Endothelial cell of umbilical vein (primary cell): Measurements from ENCODE around the gene ATXN1. TPM values are rescaled to one million over a fixed set of nuclear protein-coding genes. Genes with fewer than 3 reads are reported as not detected.
A peak's percentile ranks its signal among the peaks of the same experiment; 100 is the strongest.

ENCODE experiments used
- BruUV-seq: library from RNA; stranded (reverse); fragments of 400-500 nt; replicated peaks from 2 replicates; lab custom pipeline; 2021; lab: Mats Ljungman, UMichigan
- CTCF ChIA-PET: fragments of 300-600, 350-600 bp; sonication (Branson Sonifier 250); formaldehyde crosslinking; loops from one replicate; lab custom pipeline; 2021; ENCODE audit warnings: antibody characterized with exemption, inconsistent platforms; lab: Charles Lee
- POLR2A ChIA-PET: fragments of 300-600, 350-600 bp; sonication (Branson Sonifier 250); formaldehyde crosslinking; loops from one replicate; lab custom pipeline; 2021; ENCODE audit warnings: antibody characterized with exemption, inconsistent platforms; lab: Charles Lee
- DNase-seq: peaks from one replicate; pipeline ENCODE4 v3.0.0-alpha.2; 2011; ENCODE audit warnings: low read depth, low spot score
- FAIRE-seq: peaks from 2 replicates; lab custom pipeline; 2011; peaks lifted over from hg19 to GRCh38; lab: Jason Lieb, UNC
- H2AFZ ChIP-seq: 2 replicates; pipeline ENCODE4 v1.6.0; 2012; ENCODE audit warnings: low read depth, low read length, control low read depth, inconsistent platforms
- H3K27ac ChIP-seq: 2 replicates; pipeline ENCODE4 v1.5.1; 2011; ENCODE audit warnings: low read depth, mild to moderate bottlenecking, control low read depth, low read length, moderate library complexity; ENCODE audit not compliant: insufficient read depth
- H3K27me3 ChIP-seq, 2 experiments: 2 replicates each; pipeline versions ENCODE4 v1.6.0 to v1.6.1; 2011; ENCODE audit warnings: low read length in 2 of 2, mixed read lengths in 1 of 2; ENCODE audit not compliant: control insufficient read depth in 2 of 2, insufficient read depth in 2 of 2
- H3K36me3 ChIP-seq, 2 experiments: 2 replicates in 1 of 2; 3 replicates in 1 of 2; pipeline ENCODE4 v1.5.1; 2011; ENCODE audit warnings: low read length in 2 of 2, mild to moderate bottlenecking in 1 of 2, moderate library complexity in 1 of 2; ENCODE audit not compliant: control insufficient read depth in 2 of 2, insufficient read depth in 2 of 2; ENCODE audit errors: extremely low read depth in 1 of 2
- H3K4me1 ChIP-seq: 3 replicates; pipeline ENCODE4 v1.5.1; 2011; ENCODE audit warnings: mild to moderate bottlenecking, low read length; ENCODE audit not compliant: control insufficient read depth, insufficient read depth; ENCODE audit errors: extremely low read depth
- H3K4me2 ChIP-seq: 2 replicates; pipeline ENCODE4 v1.6.1; 2011; ENCODE audit warnings: low read length, control low read depth, mixed read lengths; ENCODE audit not compliant: insufficient read depth
- H3K4me3 ChIP-seq, 3 experiments: fragments of 200-600 bp in 1 of 3; sonication (generic), shearing (Covaris generic) in 1 of 3; replicated peaks in 1 of 3; 2 replicates each; pipeline ENCODE4 v1.5.1; 2011 to 2016; ENCODE audit warnings: control low read depth in 3 of 3, low read length in 3 of 3, mild to moderate bottlenecking in 2 of 3, inconsistent platforms in 1 of 3, low read depth in 1 of 3, moderate library complexity in 1 of 3; ENCODE audit not compliant: insufficient read depth in 1 of 3
- H3K79me2 ChIP-seq: 2 replicates; pipeline ENCODE4 v1.6.0; 2012; ENCODE audit warnings: low read length, inconsistent platforms; ENCODE audit not compliant: control insufficient read depth, insufficient read depth
- H3K9ac ChIP-seq: replicated peaks from 2 replicates; pipeline ENCODE3; 2011; ENCODE audit warnings: low read length, control low read depth; ENCODE audit not compliant: insufficient read depth; ENCODE audit errors: extremely low read depth
- H3K9me1 ChIP-seq: replicated peaks from 3 replicates; pipeline ENCODE4 v1.6.0; 2011; ENCODE audit warnings: mild to moderate bottlenecking, low read length; ENCODE audit not compliant: control insufficient read depth, insufficient read depth; ENCODE audit errors: extremely low read depth
- H3K9me3 ChIP-seq: replicated peaks from 2 replicates; pipeline ENCODE4 v1.5.1; 2012; ENCODE audit warnings: low read length, inconsistent platforms; ENCODE audit not compliant: control insufficient read depth, insufficient read depth
- H4K20me1 ChIP-seq: replicated peaks from 2 replicates; pipeline ENCODE3; 2011; ENCODE audit warnings: mild to moderate bottlenecking, low read length; ENCODE audit not compliant: control insufficient read depth, insufficient read depth; ENCODE audit errors: extremely low read depth
- CTCF ChIP-seq, 2 donors: IDR thresholded peaks; 1 replicate in 1 of 2; 2 replicates in 1 of 2; pipeline ENCODE4 v1.5.1; 2011; ENCODE audit warnings: low read length in 2 of 2, mild to moderate bottlenecking in 2 of 2, moderate library complexity in 2 of 2, control low read depth in 1 of 2, inconsistent platforms in 1 of 2, low read depth in 1 of 2; ENCODE audit not compliant: insufficient read depth in 1 of 2; ENCODE audit errors: extremely low read depth in 1 of 2
- EZH2 ChIP-seq: IDR thresholded peaks from 2 replicates; pipeline ENCODE4 v1.6.1; 2012; ENCODE audit warnings: borderline replicate concordance, low read depth, mild to moderate bottlenecking, moderate library complexity, low read length, inconsistent platforms; ENCODE audit not compliant: severe bottlenecking
- FOS ChIP-seq: IDR thresholded peaks from 2 replicates; pipeline ENCODE4 v1.6.1; 2011; ENCODE audit warnings: mild to moderate bottlenecking, low read length, moderate library complexity, borderline replicate concordance; ENCODE audit not compliant: insufficient read depth
- GATA2 ChIP-seq: IDR thresholded peaks from 2 replicates; pipeline ENCODE4 v1.7.0; 2011; ENCODE audit warnings: low read depth, mild to moderate bottlenecking, moderate library complexity, mixed read lengths, low read length; ENCODE audit not compliant: insufficient read length, insufficient read depth
- JUN ChIP-seq: IDR thresholded peaks from 2 replicates; pipeline ENCODE4 v1.6.1; 2011; ENCODE audit warnings: borderline replicate concordance, low read depth; ENCODE audit not compliant: insufficient read length, insufficient read depth
- MAX ChIP-seq: IDR thresholded peaks from 2 replicates; pipeline ENCODE4 v1.6.1; 2011; ENCODE audit not compliant: insufficient read depth, insufficient read length
- MYC ChIP-seq: IDR thresholded peaks from one replicate; pipeline ENCODE4 v1.6.1; 2011; ENCODE audit warnings: mild to moderate bottlenecking, low read depth, low read length
- POLR2A ChIP-seq: IDR thresholded peaks from 2 replicates; pipeline ENCODE4 v1.6.1; 2012; ENCODE audit warnings: low read depth, mild to moderate bottlenecking, control low read depth, low read length
- POLR2AphosphoS5 ChIP-seq: IDR thresholded peaks from 2 replicates; pipeline ENCODE4 v1.6.1; 2012; ENCODE audit warnings: low read depth, mild to moderate bottlenecking, control low read depth, low read length, moderate library complexity; ENCODE audit not compliant: insufficient read depth
- dilution Hi-C: fragments of 300-500 bp; cut with MboI; formaldehyde crosslinking; loops from one replicate; pipeline ENCODE4 v1.15.0; 2019; ENCODE audit warnings: low sequenced_read_pairs; ENCODE audit not compliant: extremely low pct_ligation_motif_present
- intact Hi-C: fragments of 100-400 bp; cut with micrococcal nuclease; formaldehyde crosslinking; loops from one replicate; pipeline ENCODE4 v1.10.0; 2022
- polyA plus RNA-seq, 4 experiments: library from polyadenylated mRNA; depleted of rRNA in 3 of 4; stranded (reverse) in 3 of 4; unstranded in 1 of 4; fragments of >200 nt; gene quantifications; 2 replicates each; pipeline versions ENCODE4 v1.2.1 to v1.2.3, GENCODE V29; 2011 to 2012; ENCODE audit warnings: missing spikeins in 1 of 4
- total RNA-seq: library from RNA; stranded (reverse); gene quantifications from 2 replicates; pipeline ENCODE4 v1.2.3, GENCODE V29; 2021

ATXN1 gene
- total and polyA plus RNA-seq, 2 donors (not counting 3 experiments of a cell fraction or from before 2014, with no cell fraction given) = 16.4 to 33.0 TPM

- FAIRE-seq = no peak
- CTCF ChIA-PET = interaction anchor here (1.3 to 2.6 kb wide), 2 partner anchors 8 to 21 kb away, joined by 3 to 12 read pairs; no protein-coding TSS in a partner anchor
- Histone ChIP-seq H3K9ac (no peak overlapping the region), H3K9me1 (no peaks in the 10 kb centered on the region), H3K36me3 (no peaks in the 10 kb centered on the region), H3K4me1 (peaks cover 46% of the 10 kb centered on the region), H3K79me2 (peaks cover 3% of the 10 kb centered on the region), H3K27ac (no peak overlapping the region), H3K27me3 (no peaks in the 10 kb centered on the region), H3K4me2 (no peak overlapping the region), H3K9me3 (no peaks in the 10 kb centered on the region), H4K20me1 (no peaks in the 10 kb centered on the region), H2AFZ (no peak overlapping the region), H3K4me3 (no peak overlapping the region)
- dilution Hi-C loops = no loop called here
- intact Hi-C loops = no loop called here
- POLR2A ChIA-PET = no interaction called here
- no TSS peak for BruUV-seq
- no peak for DNase-seq
- TF ChIP-seq JUN = no peak
- no peak for TF ChIP-seq POLR2AphosphoS5
- TF ChIP-seq MAX = no peak
- TF ChIP-seq MYC = no peak
Measured at GRCh38 chr6:16716321-16716858, 44.9 kb downstream of the ATXN1 start.

- DNase-seq (no peak), FAIRE-seq (no peak)
- Histone ChIP-seq H4K20me1 (no peaks in the 10 kb centered on the region), H2AFZ (peak overlapping the region; percentile 21), H3K9ac (peak overlapping the region; percentile 87), H3K4me2 (peak overlapping the region; percentile 76), H3K79me2 (peaks cover 4% of the 10 kb centered on the region), H3K4me1 (peaks cover 37% of the 10 kb centered on the region), H3K36me3 (no peaks in the 10 kb centered on the region), H3K9me3 (no peaks in the 10 kb centered on the region), H3K4me3 (peak overlapping the region in 1 of 3 experiments; percentile 29), H3K27ac (peak overlapping the region; percentile 92), H3K9me1 (no peaks in the 10 kb centered on the region), H3K27me3 (no peaks in the 10 kb centered on the region)
- ChIA-PET CTCF (interaction anchor here (1.0 to 2.6 kb wide), 13 partner anchors 9 to 274 kb away, joined by 3 to 36 read pairs (median 5); partner anchors contain the start of gene ATXN1), POLR2A (interaction anchor here (0.6 to 1.6 kb wide), 3 partner anchors 10 to 46 kb away, joined by 4 to 10 read pairs (median 8); no protein-coding TSS in a partner anchor)
- TF ChIP-seq EZH2 (no peak), JUN (no peak), CTCF (IDR thresholded peaks at IDR 0.05; ENCODE audit: extremely low read depth in 1 of 2, insufficient read depth in 1 of 2, low read depth in 1 of 2, low read length in 2 of 2) (no peak), FOS (no peak), GATA2 (no peak), POLR2AphosphoS5 (no peak), POLR2A (no peak), MAX (no peak), MYC (no peak)
- intact Hi-C loops (loop anchor here (1.0 to 5.0 kb wide), 4 partner anchors 11 to 201 kb away; partner anchors contain the start of gene ATXN1), dilution Hi-C loops (no loop called here)
- no TSS peak for BruUV-seq
Measured at GRCh38 chr6:16713597-16713996, 47.7 kb downstream of the ATXN1 start.
